Mesothelial cell of epicardium (in vitro differentiated cells): Measurements from ENCODE around the gene BDH1. TPM values are rescaled to one million over a fixed set of nuclear protein-coding genes. Genes with fewer than 3 reads are reported as not detected.

Experiments used
- DNase-seq, 2 experiments: peaks; one replicate each; pipeline ENCODE4 v3.0.0; 2021; ENCODE audit warnings: low spot score in 2 of 2; ENCODE audit not compliant: unreplicated experiment in 2 of 2
- H3K27ac Mint-ChIP-seq: 2 replicates; pipeline ENCODE4 v1.8.0; 2021; ENCODE audit warnings: mixed read lengths
- H3K27me3 Mint-ChIP-seq: 2 replicates; pipeline ENCODE4 v1.8.0; 2021; ENCODE audit warnings: low read depth, mixed read lengths
- H3K36me3 Mint-ChIP-seq: 2 replicates; pipeline ENCODE4 v1.8.0; 2021; ENCODE audit warnings: mixed read lengths
- H3K4me1 Mint-ChIP-seq: 2 replicates; pipeline ENCODE4 v1.8.0; 2021; ENCODE audit warnings: mixed read lengths
- H3K4me3 Mint-ChIP-seq: 2 replicates; pipeline ENCODE4 v1.8.0; 2021; ENCODE audit warnings: mild to moderate bottlenecking, moderate library complexity, mixed read lengths
- H3K9me3 Mint-ChIP-seq: 2 replicates; pipeline ENCODE4 v1.8.0; 2021; ENCODE audit warnings: mixed read lengths
- CTCF ChIP-seq: fragments of 200-600 bp; sonication (generic); IDR thresholded peaks from one replicate; pipeline ENCODE4 v1.5.0; 2021; ENCODE audit warnings: antibody characterized with exemption; ENCODE audit not compliant: unreplicated experiment
- total RNA-seq: library from RNA; stranded (reverse); gene quantifications from 3 replicates; pipeline ENCODE4 v1.2.1, GENCODE V29; 2021

BDH1 gene
- total RNA-seq, 1 donor from 2014 or later: 14.0 TPM

GRCh38 chr3:197598404-197598980, 42.7 kb upstream of the BDH1 start:
- H3K36me3 Mint-ChIP-seq: peaks cover 10% of the 10 kb centered on the region
- peaks cover 1% of the 10 kb centered on the region for H3K27me3 Mint-ChIP-seq
- peaks cover 13% of the 10 kb centered on the region for H3K4me1 Mint-ChIP-seq

GRCh38 chr3:197597335-197597734, 41.6 kb upstream of the BDH1 start:
- DNase-seq: no peak
- H3K27ac Mint-ChIP-seq: no peak overlapping the region

More at GRCh38 chr3:197598404-197598980, 42.7 kb upstream of the BDH1 start:
- no peak for DNase-seq
- Mint-ChIP-seq H3K9me3 (peaks cover 4% of the 10 kb centered on the region), H3K4me3 (no peak overlapping the region), H3K27ac (no peak overlapping the region)
- no peak for TF ChIP-seq CTCF

GRCh38 chr3:197595470-197596185, 39.9 kb upstream of the BDH1 start:
- no peaks in the 10 kb centered on the region for H3K36me3 Mint-ChIP-seq
- H3K27ac Mint-ChIP-seq: no peak overlapping the region
- no peak overlapping the region for H3K4me3 Mint-ChIP-seq
- no peaks in the 10 kb centered on the region for H3K9me3 Mint-ChIP-seq
- H3K27me3 Mint-ChIP-seq: peaks cover 1% of the 10 kb centered on the region
- no peak for TF ChIP-seq CTCF
- peaks cover 13% of the 10 kb centered on the region for H3K4me1 Mint-ChIP-seq
- no peak for DNase-seq

More at GRCh38 chr3:197597335-197597734, 41.6 kb upstream of the BDH1 start:
- Mint-ChIP-seq H3K36me3 (peaks cover 4% of the 10 kb centered on the region), H3K9me3 (no peaks in the 10 kb centered on the region), H3K4me3 (no peak overlapping the region), H3K27me3 (peaks cover 1% of the 10 kb centered on the region), H3K4me1 (peaks cover 13% of the 10 kb centered on the region)
- TF ChIP-seq CTCF: no peak

- H3K4me1 Mint-ChIP-seq: peaks cover 7% of the 10 kb centered on the region
- H3K27ac Mint-ChIP-seq: no peak overlapping the region
- no peak overlapping the region for H3K4me3 Mint-ChIP-seq
- TF ChIP-seq CTCF: no peak
- no peaks in the 10 kb centered on the region for H3K36me3 Mint-ChIP-seq
- DNase-seq: no peak
- no peaks in the 10 kb centered on the region for H3K9me3 Mint-ChIP-seq
- no peaks in the 10 kb centered on the region for H3K27me3 Mint-ChIP-seq
Measured at GRCh38 chr3:197593046-197593380, 37.2 kb upstream of the BDH1 start.

- H3K27me3 Mint-ChIP-seq: no peaks in the 10 kb centered on the region
- H3K9me3 Mint-ChIP-seq: no peaks in the 10 kb centered on the region
- H3K4me1 Mint-ChIP-seq: peaks cover 2% of the 10 kb centered on the region
- H3K27ac Mint-ChIP-seq: no peak overlapping the region
- no peak overlapping the region for H3K4me3 Mint-ChIP-seq
- H3K36me3 Mint-ChIP-seq: no peaks in the 10 kb centered on the region
- TF ChIP-seq CTCF: no peak
- DNase-seq: no peak
Measured at GRCh38 chr3:197592361-197593045, 36.7 kb upstream of the BDH1 start.
